GM20431 (cell line): ENCODE results near the gene MCF2L2.
"Not testable (repeated sequence)": the region's sequence is repeated elsewhere in the genome, so short reads cannot be mapped to it uniquely, and the experiment has no call there.

Experiments
- in situ Hi-C: fragments of 300-500 bp; cut with MseI, MboI; formaldehyde crosslinking; loops from one replicate; pipeline ENCODE4 v1.15.0; 2020; ENCODE audit warnings: low sequenced_read_pairs; ENCODE audit not compliant: unreplicated experiment

MCF2L2 gene

GRCh38 chr3:183193762-183194689 is 234.4 kb downstream of the MCF2L2 start:
- in situ Hi-C loops = loop anchor here (10.0 kb wide), 1 partner anchor 181 kb away; no protein-coding TSS in a partner anchor

GRCh38 chr3:183192650-183193300 is 235.6 kb downstream of the MCF2L2 start:
- in situ Hi-C loops = loop anchor here (10.0 kb wide), 1 partner anchor 182 kb away; no protein-coding TSS in a partner anchor

- in situ Hi-C loops = loop anchor here (10.0 kb wide), 1 partner anchor 185 kb away; no protein-coding TSS in a partner anchor
These were observed 238.8 kb downstream of the MCF2L2 start for GRCh38 chr3:183189641-183190040.

GRCh38 chr3:183188895-183189462 is 239.4 kb downstream of the MCF2L2 start:
- in situ Hi-C loops = no loop called here

GRCh38 chr3:183185696-183186095 is 242.7 kb downstream of the MCF2L2 start:
- in situ Hi-C loops = no loop called here

- in situ Hi-C loops = no loop called here
These were observed 245.4 kb downstream of the MCF2L2 start for GRCh38 chr3:183182732-183183610.

- in situ Hi-C loops = no loop called here
These were observed 246.3 kb downstream of the MCF2L2 start for GRCh38 chr3:183182073-183182472.

- in situ Hi-C loops = no loop called here
These were observed 246.8 kb downstream of the MCF2L2 start for GRCh38 chr3:183181606-183182005.

- in situ Hi-C loops = no loop called here
These were observed 247.6 kb downstream of the MCF2L2 start for GRCh38 chr3:183180784-183181295.

GRCh38 chr3:183180110-183180783 is 248.2 kb downstream of the MCF2L2 start:
- in situ Hi-C loops = no loop called here

- in situ Hi-C loops = not testable (repeated sequence)
These were observed 248.9 kb downstream of the MCF2L2 start for GRCh38 chr3:183179550-183179908.

GRCh38 chr3:183178833-183179549 is 249.4 kb downstream of the MCF2L2 start:
- in situ Hi-C loops = no loop called here

GRCh38 chr3:183178512-183178832 is 249.9 kb downstream of the MCF2L2 start:
- in situ Hi-C loops = no loop called here

- in situ Hi-C loops = no loop called here
These were observed 256.3 kb downstream of the MCF2L2 start for GRCh38 chr3:183172051-183172639.

GRCh38 chr3:183167975-183168374 is 260.4 kb downstream of the MCF2L2 start:
- in situ Hi-C loops = not testable (repeated sequence)

- in situ Hi-C loops = no loop called here
These were observed 264.9 kb downstream of the MCF2L2 start for GRCh38 chr3:183163563-183163962.

- in situ Hi-C loops = no loop called here
These were observed 266.7 kb downstream of the MCF2L2 start for GRCh38 chr3:183161552-183162336.

- in situ Hi-C loops = no loop called here
These were observed 267.8 kb downstream of the MCF2L2 start for GRCh38 chr3:183160616-183161015.
